ENCODE results near the gene RND3. TPM values are rescaled to one million over a fixed set of nuclear protein-coding genes. Genes with fewer than 3 reads are reported as not detected.

Gene RND3
- polyA plus RNA-seq, 3 donors: not detected

DNA sequence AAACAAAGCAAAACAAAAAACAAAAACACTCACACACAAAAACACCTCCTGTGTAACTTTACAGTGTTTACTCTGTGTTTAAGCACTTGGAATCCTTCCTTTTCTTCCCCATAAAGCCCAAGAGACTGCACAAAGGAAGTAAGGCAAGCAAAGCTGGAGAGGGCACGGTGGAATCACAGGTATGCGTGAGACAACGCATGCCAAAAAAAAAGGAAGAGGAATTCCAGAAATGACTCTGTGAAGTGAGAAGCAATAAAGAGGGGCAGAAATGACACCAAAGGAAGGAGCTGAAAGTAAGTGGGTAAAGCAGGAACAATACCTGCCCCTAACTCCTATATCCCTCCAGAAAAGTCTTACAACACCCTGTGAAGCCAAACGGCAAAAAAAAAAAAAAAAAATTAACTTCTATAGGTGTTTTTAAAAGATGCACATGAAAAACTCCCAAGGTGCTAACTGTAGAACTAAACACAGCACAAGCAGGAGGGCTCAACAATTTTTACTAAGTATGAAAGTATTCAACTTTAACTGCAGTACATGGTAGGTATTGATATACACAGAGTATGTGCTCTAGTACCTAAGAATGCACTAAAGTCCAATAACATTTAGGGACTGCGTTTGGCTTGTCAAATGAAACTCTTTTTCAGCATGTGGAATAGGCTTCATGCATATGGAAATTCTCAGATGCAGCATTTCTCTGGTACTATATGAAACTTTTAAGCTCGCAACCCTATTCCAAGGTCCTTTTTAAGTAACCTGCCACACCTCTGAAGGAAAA is 9.1 kb downstream of the RND3 start:
- no peaks in the 10 kb centered on the region for H3K36me3 Mint-ChIP-seq
- no peak overlapping the region for H3K27ac Mint-ChIP-seq
- no peak overlapping the region for H3K4me3 Mint-ChIP-seq

DNA sequence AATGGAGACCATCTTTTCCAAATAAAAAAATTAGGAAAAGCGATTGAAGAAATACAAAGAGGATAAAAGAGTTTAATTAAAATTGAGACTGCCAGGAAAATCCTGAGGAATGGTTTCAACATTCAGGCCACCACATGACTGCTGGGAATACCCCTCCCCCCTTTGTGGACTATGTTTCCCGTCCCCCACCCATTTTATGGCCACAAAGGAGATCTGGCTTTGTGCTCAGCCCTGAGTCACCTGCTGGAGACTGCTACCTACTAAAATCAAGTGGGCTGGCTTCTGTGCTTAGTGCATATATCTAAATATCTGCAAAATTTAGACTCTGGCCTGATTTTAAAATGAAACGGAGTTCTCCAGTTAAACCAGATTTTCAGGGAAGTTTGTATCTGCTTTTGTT is 10.1 kb downstream of the RND3 start:
- intact Hi-C loops (cut with micrococcal nuclease): no loop called here
- no peak overlapping the region for H3K9ac ChIP-seq (ENCODE audit: insufficient read depth, low read length, poor library complexity, severe bottlenecking)
- H3K27ac ChIP-seq (ENCODE audit: low read depth in 1 of 2, low read length in 2 of 2): no peak overlapping the region
- peaks cover 0 to 1% (median 1%) of the 10 kb centered on the region in 3 donors for H3K27me3 Mint-ChIP-seq (ENCODE audit: low read depth in 3 of 3)
- H3K4me1 ChIP-seq (ENCODE audit: control insufficient read depth in 1 of 2, insufficient read depth in 2 of 2, low read length in 2 of 2): no peaks in the 10 kb centered on the region
- H3K4me3 Mint-ChIP-seq: no peak overlapping the region
- TF ChIP-seq, protein P1, sequence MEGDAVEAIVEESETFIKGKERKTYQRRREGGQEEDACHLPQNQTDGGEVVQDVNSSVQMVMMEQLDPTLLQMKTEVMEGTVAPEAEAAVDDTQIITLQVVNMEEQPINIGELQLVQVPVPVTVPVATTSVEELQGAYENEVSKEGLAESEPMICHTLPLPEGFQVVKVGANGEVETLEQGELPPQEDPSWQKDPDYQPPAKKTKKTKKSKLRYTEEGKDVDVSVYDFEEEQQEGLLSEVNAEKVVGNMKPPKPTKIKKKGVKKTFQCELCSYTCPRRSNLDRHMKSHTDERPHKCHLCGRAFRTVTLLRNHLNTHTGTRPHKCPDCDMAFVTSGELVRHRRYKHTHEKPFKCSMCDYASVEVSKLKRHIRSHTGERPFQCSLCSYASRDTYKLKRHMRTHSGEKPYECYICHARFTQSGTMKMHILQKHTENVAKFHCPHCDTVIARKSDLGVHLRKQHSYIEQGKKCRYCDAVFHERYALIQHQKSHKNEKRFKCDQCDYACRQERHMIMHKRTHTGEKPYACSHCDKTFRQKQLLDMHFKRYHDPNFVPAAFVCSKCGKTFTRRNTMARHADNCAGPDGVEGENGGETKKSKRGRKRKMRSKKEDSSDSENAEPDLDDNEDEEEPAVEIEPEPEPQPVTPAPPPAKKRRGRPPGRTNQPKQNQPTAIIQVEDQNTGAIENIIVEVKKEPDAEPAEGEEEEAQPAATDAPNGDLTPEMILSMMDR (IDR thresholded peaks at IDR 0.05): no peak
- H3K9me3 Mint-ChIP-seq: peaks cover 0 to 5% (median 0%) of the 10 kb centered on the region in 7 donors
- H3K27ac Mint-ChIP-seq: no peak overlapping the region
- no CpG with 5 or more reads among the region's 3 CpGs for WGBS (ENCODE audit: insufficient coverage)
- no peaks in the 10 kb centered on the region for H3K4me1 Mint-ChIP-seq
- H3K79me2 ChIP-seq (ENCODE audit: insufficient read depth, low read length): no peaks in the 10 kb centered on the region
- no peak overlapping the region for H3K4me3 ChIP-seq (replicated peaks in 1 of 3; ENCODE audit: low read depth in 2 of 3, low read length in 3 of 3)
- H3K36me3 Mint-ChIP-seq: no peaks in the 10 kb centered on the region
- H4K20me1 ChIP-seq (ENCODE audit: insufficient read depth, low read length): no peaks in the 10 kb centered on the region
- H3K4me2 ChIP-seq (replicated peaks; ENCODE audit: extremely low read depth, low read length, poor library complexity, severe bottlenecking): no peak overlapping the region
- no peaks in the 10 kb centered on the region for H3K9me3 ChIP-seq (replicated peaks in 1 of 2; ENCODE audit: control insufficient read depth in 1 of 2, insufficient read depth in 1 of 2, low read length in 2 of 2)
- no peaks in the 10 kb centered on the region for H3K36me3 ChIP-seq (replicated peaks in 1 of 2; ENCODE audit: control insufficient read depth in 1 of 2, insufficient read depth in 2 of 2, low read length in 2 of 2)
- no peak overlapping the region for H2AFZ ChIP-seq (ENCODE audit: insufficient read depth, low read depth, low read length, poor library complexity, severe bottlenecking)
- H3K27me3 ChIP-seq (ENCODE audit: control insufficient read depth in 2 of 2, insufficient read depth in 2 of 2, low read length in 2 of 2): no peaks in the 10 kb centered on the region
- no peak for DNase-seq

More for the DNA sequence above, 9.1 kb downstream of the RND3 start:
- H2AFZ ChIP-seq (ENCODE audit: insufficient read depth, low read depth, low read length, poor library complexity, severe bottlenecking): no peak overlapping the region
- no peak overlapping the region for H3K9ac ChIP-seq (ENCODE audit: insufficient read depth, low read length, poor library complexity, severe bottlenecking)
- no peak overlapping the region for H3K4me3 ChIP-seq (replicated peaks in 1 of 3; ENCODE audit: low read depth in 2 of 3, low read length in 3 of 3)
- H3K36me3 ChIP-seq (replicated peaks in 1 of 2; ENCODE audit: control insufficient read depth in 1 of 2, insufficient read depth in 2 of 2, low read length in 2 of 2): no peaks in the 10 kb centered on the region
- 67% methylated on average over 1 of the region's 6 CpGs for WGBS (ENCODE audit: insufficient coverage)
- Mint-ChIP-seq H3K4me1 (no peaks in the 10 kb centered on the region), H3K9me3 (peaks cover 0 to 5% (median 0%) of the 10 kb centered on the region in 7 donors), H3K27me3 (ENCODE audit: low read depth in 3 of 3) (peaks cover 0 to 6% (median 1%) of the 10 kb centered on the region in 3 donors)
- H3K9me3 ChIP-seq (replicated peaks in 1 of 2; ENCODE audit: control insufficient read depth in 1 of 2, insufficient read depth in 1 of 2, low read length in 2 of 2): no peaks in the 10 kb centered on the region
- H3K27ac ChIP-seq (ENCODE audit: low read depth in 1 of 2, low read length in 2 of 2): no peak overlapping the region
- TF ChIP-seq, protein P1 (IDR thresholded peaks at IDR 0.05): no peak
- no peak for DNase-seq
- intact Hi-C loops (cut with micrococcal nuclease): no loop called here
- no peaks in the 10 kb centered on the region for H3K79me2 ChIP-seq (ENCODE audit: insufficient read depth, low read length)
- no peak overlapping the region for H3K4me2 ChIP-seq (replicated peaks; ENCODE audit: extremely low read depth, low read length, poor library complexity, severe bottlenecking)
- no peaks in the 10 kb centered on the region for H3K4me1 ChIP-seq (ENCODE audit: control insufficient read depth in 1 of 2, insufficient read depth in 2 of 2, low read length in 2 of 2)
- H4K20me1 ChIP-seq (ENCODE audit: insufficient read depth, low read length): no peaks in the 10 kb centered on the region
- H3K27me3 ChIP-seq (ENCODE audit: control insufficient read depth in 2 of 2, insufficient read depth in 2 of 2, low read length in 2 of 2): peaks cover 0 to 5% of the 10 kb centered on the region in 2 donors
